Panc1 (cell line): ENCODE data around the gene KCNT1. TPM values are rescaled to one million over a fixed set of nuclear protein-coding genes. Genes with fewer than 3 reads are reported as not detected.

Experiments
- ATAC-seq: fragments of 200-7000 bp; cut with Tn5 transposase; 2 replicates; pipeline ENCODE4 v1.9.1; 2020; ENCODE audit warnings: mild to moderate bottlenecking, moderate library complexity
- BruUV-seq: library from RNA; stranded (reverse); fragments of 400-500 nt; replicated peaks from 2 replicates; lab custom pipeline; 2021; lab: Mats Ljungman, UMichigan
- CTCF ChIA-PET: fragments of 300-600 bp; sonication (Branson Sonifier 250); formaldehyde crosslinking; loops from one replicate; lab custom pipeline; 2022; ENCODE audit warnings: antibody characterized with exemption; lab: Charles Lee
- POLR2A ChIA-PET: fragments of 300-600 bp; sonication (Branson Sonifier 250); formaldehyde crosslinking; loops from one replicate; lab custom pipeline; 2022; ENCODE audit warnings: antibody characterized with exemption; lab: Charles Lee
- DNase-seq: peaks from one replicate; pipeline ENCODE4 v3.0.0-alpha.2; 2010; ENCODE audit warnings: low read depth, low spot score
- H3K27ac ChIP-seq: 2 replicates; pipeline ENCODE4 v1.5.1; 2011; ENCODE audit warnings: mild to moderate bottlenecking, low read length, inconsistent platforms
- H3K27me3 ChIP-seq: fragments of 200-500 bp; sonication (Bioruptor generic); 2 replicates; pipeline ENCODE4 v1.6.0; 2014; ENCODE audit warnings: low read length, inconsistent platforms; ENCODE audit not compliant: control insufficient read depth, insufficient read depth
- H3K36me3 ChIP-seq: fragments of 200-500 bp; sonication (Bioruptor generic); 2 replicates; pipeline ENCODE4 v1.5.1; 2014; ENCODE audit warnings: inconsistent platforms, mild to moderate bottlenecking, low read length, moderate library complexity; ENCODE audit not compliant: control insufficient read depth, insufficient read depth
- H3K4me1 ChIP-seq: 2 replicates; pipeline ENCODE4 v1.5.1; 2011; ENCODE audit warnings: inconsistent platforms, mild to moderate bottlenecking, low read length, moderate library complexity; ENCODE audit not compliant: control insufficient read depth, insufficient read depth
- H3K4me3 ChIP-seq, 2 experiments: 2 replicates each; pipeline ENCODE4 v1.5.1; 2011 to 2012; ENCODE audit warnings: low read depth in 2 of 2, low read length in 2 of 2, mild to moderate bottlenecking in 2 of 2, inconsistent platforms in 1 of 2, moderate library complexity in 1 of 2
- H3K9me3 ChIP-seq: fragments of 200-500 bp; sonication (Bioruptor generic); 2 replicates; pipeline ENCODE4 v1.5.1; 2014; ENCODE audit warnings: low read depth, mild to moderate bottlenecking, inconsistent platforms, low read length, moderate library complexity; ENCODE audit not compliant: control insufficient read depth, insufficient read depth
- CTCF ChIP-seq: fragments of 450-650 bp; IDR thresholded peaks from 2 replicates; pipeline ENCODE4 v1.5.1; 2017; ENCODE audit warnings: mild to moderate bottlenecking
- POLR2AphosphoS5 ChIP-seq: IDR thresholded peaks from 2 replicates; pipeline ENCODE4 v1.6.1; 2012; ENCODE audit warnings: mild to moderate bottlenecking, low read depth, low read length, moderate library complexity
- REST ChIP-seq, 2 experiments: IDR thresholded peaks; 2 replicates each; pipeline ENCODE4 v1.6.1; 2011 to 2012; ENCODE audit warnings: low read depth in 2 of 2, control low read depth in 1 of 2, low read length in 1 of 2, mild to moderate bottlenecking in 1 of 2, moderate library complexity in 1 of 2; ENCODE audit not compliant: insufficient read depth in 1 of 2
- SIN3A ChIP-seq: IDR thresholded peaks from 2 replicates; pipeline ENCODE4 v1.6.1; 2012; ENCODE audit warnings: low read depth, mild to moderate bottlenecking, low read length, moderate library complexity, borderline replicate concordance; ENCODE audit not compliant: insufficient read depth
- TCF7L2 ChIP-seq: IDR thresholded peaks from 2 replicates; pipeline ENCODE4 v1.6.1; 2011; ENCODE audit warnings: mild to moderate bottlenecking, low read depth, low read length, inconsistent platforms
- in situ Hi-C: cut with HindIII; loops from 2 replicates; pipeline ENCODE4 v1.10.0; 2016; ENCODE audit warnings: low sequenced_read_pairs, low pct_unique_long_range_greater_than_20kb
- intact Hi-C: fragments of 100-400 bp; cut with micrococcal nuclease; formaldehyde crosslinking; loops from one replicate; pipeline ENCODE4 v1.10.0; 2022; ENCODE audit not compliant: unreplicated experiment
- total RNA-seq: library from RNA; stranded (reverse); gene quantifications from one replicate; pipeline ENCODE4 v1.2.1, GENCODE V29; 2021; ENCODE audit not compliant: unreplicated experiment

KCNT1 gene
- total RNA-seq, 1 experiment from 2014 or later, result not detected

- POLR2A ChIA-PET, result interaction anchor here (0.6 kb wide), 1 partner anchor 51 kb away, joined by 13 read pairs; no protein-coding TSS in a partner anchor
- TF ChIP-seq SIN3A (no peak), REST (IDR thresholded peaks at IDR 0.05; ENCODE audit: insufficient read depth in 1 of 2, low read depth in 2 of 2, low read length in 1 of 2) (no peak), TCF7L2 (no peak), CTCF (no peak), POLR2AphosphoS5 (no peak)
- no peak overlapping the region for H3K27ac ChIP-seq
- no peak for DNase-seq
- no peaks in the 10 kb centered on the region for H3K27me3 ChIP-seq
- H3K36me3 ChIP-seq, result 0 out of 2 replicates have a peak, but pooled peaks cover 4% of the 10 kb centered on the region
- H3K9me3 ChIP-seq, result no peaks in the 10 kb centered on the region
- CTCF ChIA-PET, result no interaction called here
- H3K4me1 ChIP-seq, result no peaks in the 10 kb centered on the region
- in situ Hi-C loops, result no loop called here
- no peak overlapping the region for H3K4me3 ChIP-seq
- no peak; the same call in 1 of the 2 replicates for ATAC-seq
- no TSS peak for BruUV-seq
- intact Hi-C loops, result no loop called here
Observed at GRCh38 chr9:135825435-135826187, 123.6 kb downstream of the KCNT1 start.

GRCh38 chr9:135826188-135826545 lies 124.2 kb downstream of the KCNT1 start:
- POLR2A ChIA-PET, result no interaction called here
- CTCF ChIA-PET, result no interaction called here

More at GRCh38 chr9:135826188-135826545, 124.2 kb downstream of the KCNT1 start:
- Histone ChIP-seq H3K9me3 (no peaks in the 10 kb centered on the region), H3K27ac (no peak overlapping the region), H3K36me3 (0 out of 2 replicates have a peak, but pooled peaks cover 4% of the 10 kb centered on the region), H3K27me3 (no peaks in the 10 kb centered on the region), H3K4me3 (no peak overlapping the region), H3K4me1 (no peaks in the 10 kb centered on the region)
- intact Hi-C loops (no loop called here), in situ Hi-C loops (no loop called here)
- DNase-seq (no peak), ATAC-seq (no peak)
- TF ChIP-seq REST (IDR thresholded peaks at IDR 0.05; ENCODE audit: insufficient read depth in 1 of 2, low read depth in 2 of 2, low read length in 1 of 2) (no peak), POLR2AphosphoS5 (no peak), TCF7L2 (no peak), CTCF (no peak), SIN3A (no peak)
- BruUV-seq, result no TSS peak
